Measurements from ENCODE around the gene KDM4C. TPM values are rescaled to one million over a fixed set of nuclear protein-coding genes. Genes with fewer than 3 reads are reported as not detected.

KDM4C gene
- total and polyA plus RNA-seq, 2 of the 8 experiments (the other 6 are each of a cell fraction or from before 2014, with no cell fraction given), result 13.0 to 26.1 TPM

DNA sequence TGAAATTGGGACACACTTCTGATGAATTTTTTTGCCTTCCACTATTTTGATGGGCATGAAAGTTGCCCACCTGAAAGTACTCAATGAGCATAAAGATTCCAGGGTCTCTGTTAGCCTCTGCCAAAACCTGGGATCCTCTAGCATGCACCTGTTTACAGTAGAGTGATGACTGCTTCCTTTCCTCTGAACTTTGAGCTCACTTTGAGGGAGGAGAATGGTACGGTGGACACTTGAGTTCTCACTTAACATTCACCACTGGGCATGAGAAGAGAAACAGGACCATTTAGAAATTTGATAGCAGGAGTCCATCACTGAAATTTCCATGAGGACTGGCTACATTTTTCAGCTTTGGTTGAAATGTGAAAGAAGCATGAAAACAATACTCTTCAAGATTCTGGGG, 374.8 kb downstream of the KDM4C start:
- H2BK5ac ChIP-seq (ENCODE audit: low read depth, low read length), result no peak overlapping the region
- no peak overlapping the region for H3K14ac ChIP-seq (ENCODE audit: insufficient read length)
- no peak overlapping the region for H3K18ac ChIP-seq (ENCODE audit: extremely low read depth, low read length)
- H3K23ac ChIP-seq (ENCODE audit: insufficient read length), result no peak overlapping the region
- no peak overlapping the region for H2AFZ ChIP-seq (ENCODE audit: low read length)
- FAIRE-seq (no peak), DNase-seq (ENCODE audit: low read depth in 1 of 2, low spot score in 2 of 2) (no peak)
- H3K36me3 ChIP-seq (ENCODE audit: control insufficient read depth in 2 of 4, insufficient read depth in 4 of 4, low read length in 3 of 4), result peaks cover 0 to 2% (median 0%) of the 10 kb centered on the region in 4 experiments; a peak in 3 of 8 replicates
- H3K79me1 ChIP-seq (ENCODE audit: low read depth, low read length), result no peaks in the 10 kb centered on the region; the same call in 1 of the 2 replicates
- WGBS, 2 experiments (ENCODE audit: extremely low coverage in 1 of 2, insufficient coverage in 1 of 2, insufficient read length in 1 of 2, insufficient replicate concordance in 2 of 2, low coverage in 1 of 2, low lambda C conversion rate in 2 of 2, missing lambda C conversion rate in 1 of 2), result 0% methylated on average over 1 of the region's 1 CpG; no CpG with 5 or more reads in 1 of the 2 experiments
- H3K9me3 ChIP-seq (ENCODE audit: insufficient read depth in 2 of 2, low read depth in 1 of 2, low read length in 1 of 2), result no peaks in the 10 kb centered on the region
- H2AK5ac ChIP-seq (ENCODE audit: low read depth, low read length), result no peak overlapping the region
- H4K5ac ChIP-seq (ENCODE audit: insufficient read length, low read depth, low read length), result no peak overlapping the region
- no peak overlapping the region for H3K9ac ChIP-seq (replicated peaks in 1 of 4; ENCODE audit: extremely low read depth in 1 of 4, low read depth in 3 of 4, low read length in 3 of 4)
- H4K8ac ChIP-seq (ENCODE audit: extremely low read depth, insufficient read depth, low read length), result no peak overlapping the region
- H2BK12ac ChIP-seq (ENCODE audit: low read depth, low read length), result no peak overlapping the region
- peaks cover 0 to 3% (median 1%) of the 10 kb centered on the region in 4 experiments; a peak in 2 of 7 replicates for H3K4me1 ChIP-seq (replicated peaks in 1 of 4; ENCODE audit: control insufficient read depth in 3 of 4, insufficient read depth in 4 of 4, low read length in 3 of 4)
- no peak overlapping the region for H2BK120ac ChIP-seq (replicated peaks; ENCODE audit: low read depth, low read length)
- no peak overlapping the region for H3K4me2 ChIP-seq (ENCODE audit: insufficient read depth in 1 of 2, low read depth in 2 of 2, low read length in 2 of 2)
- H3K79me2 ChIP-seq (ENCODE audit: control insufficient read depth in 1 of 2, insufficient read depth in 2 of 2, low read length in 2 of 2), result no peaks in the 10 kb centered on the region
- no peak overlapping the region for H3K27ac ChIP-seq (ENCODE audit: low read depth, low read length)
- POLR2A ChIA-PET (ENCODE audit: partially characterized antibody), result no interaction called here
- CTCF ChIA-PET (ENCODE audit: partially characterized antibody), result interaction anchor here (0.7 kb wide), 1 partner anchor 41 kb away, joined by 3 read pairs; no protein-coding TSS in a partner anchor
- H3K27me3 ChIP-seq (replicated peaks in 1 of 4; ENCODE audit: control insufficient read depth in 3 of 4, extremely low read depth in 1 of 4, insufficient read depth in 3 of 4, low read length in 3 of 4), result no peaks in the 10 kb centered on the region
- H2BK15ac ChIP-seq (ENCODE audit: low read length), result no peak overlapping the region
- H3K23me2 ChIP-seq (ENCODE audit: low read depth, low read length), result no peaks in the 10 kb centered on the region
- H3K56ac ChIP-seq (replicated peaks; ENCODE audit: insufficient read length, low read depth, low read length), result no peak overlapping the region
- no peak overlapping the region for H3K4ac ChIP-seq (replicated peaks; ENCODE audit: insufficient read length, low read depth, low read length)
- H2BK20ac ChIP-seq (ENCODE audit: low read length), result no peak overlapping the region
- H4K20me1 ChIP-seq (replicated peaks in 1 of 2; ENCODE audit: control insufficient read depth in 1 of 2, insufficient read depth in 2 of 2, low read length in 2 of 2), result no peaks in the 10 kb centered on the region
- no peak overlapping the region for H3K4me3 ChIP-seq (ENCODE audit: extremely low read depth in 1 of 4, insufficient read depth in 2 of 4, low read depth in 3 of 4, low read length in 4 of 4)
- H4K91ac ChIP-seq (replicated peaks; ENCODE audit: insufficient read length, low read length), result no peak overlapping the region
- TF ChIP-seq PHF8 (conservative IDR thresholded peaks at IDR 0.05; ENCODE audit: low read depth, low read length) (no peak), ZNF274 (IDR thresholded peaks at IDR 0.05; ENCODE audit: borderline replicate concordance, extremely low read depth, low read length) (no peak), KDM4A (IDR thresholded peaks at IDR 0.05; ENCODE audit: low read depth, low read length, severe bottlenecking) (no peak), JUND (IDR thresholded peaks at IDR 0.05; ENCODE audit: low read length) (no peak), SUZ12 (IDR thresholded peaks at IDR 0.05; ENCODE audit: low read length) (no peak), KDM1A (IDR thresholded peaks at IDR 0.05; ENCODE audit: borderline replicate concordance, low read length) (no peak), BACH1 (IDR thresholded peaks at IDR 0.05; ENCODE audit: low read length) (no peak), KDM5A (IDR thresholded peaks at IDR 0.05; ENCODE audit: low read length) (no peak), SP1 (IDR thresholded peaks at IDR 0.05; ENCODE audit: low read depth, low read length) (no peak), SIX5 (IDR thresholded peaks at IDR 0.05; ENCODE audit: low read depth, low read length) (no peak), EGR1 (IDR thresholded peaks at IDR 0.05; ENCODE audit: borderline replicate concordance, low read depth, low read length) (no peak), ATF2 (IDR thresholded peaks at IDR 0.05; ENCODE audit: low read length) (no peak), SAP30 (IDR thresholded peaks at IDR 0.05; ENCODE audit: insufficient read depth, insufficient replicate concordance, low read length) (no peak)

Data from H1 (cell line).